Gastrocnemius medialis (tissue), 4 donors: ENCODE data around the gene RNASE12. TPM values are rescaled to one million over a fixed set of nuclear protein-coding genes. Genes with fewer than 3 reads are reported as not detected.
A peak's percentile ranks its signal among the peaks of the same experiment; 100 is the strongest.

Source experiments
- ATAC-seq, 2 donors: fragments of 150-250 bp; one replicate each; pipeline ENCODE4 v1.9.1; 2016
- DNase-seq, 2 donors: peaks; one replicate each; pipeline ENCODE4 v3.0.0-alpha.2; 2019
- H3K27ac ChIP-seq, 4 donors: fragments of 200-600 bp; sonication (generic); 1 replicate in 1 of 4; 2 replicates in 3 of 4; pipeline ENCODE4 v1.5.1; 2016 to 2018; ENCODE audit warnings: mild to moderate bottlenecking in 2 of 4, moderate library complexity in 1 of 4
- H3K27me3 ChIP-seq, 3 donors: fragments of 200-600 bp; sonication (generic) in 2 of 3; 1 replicate in 1 of 3; 2 replicates in 2 of 3; pipeline versions ENCODE4 v1.5.1 to v1.6.0; 2016 to 2019; ENCODE audit warnings: mild to moderate bottlenecking in 1 of 3, moderate library complexity in 1 of 3
- H3K36me3 ChIP-seq, 2 donors: fragments of 200-600 bp; sonication (generic) in 1 of 2; one replicate each; pipeline ENCODE4 v1.5.1; 2017 to 2018
- H3K4me1 ChIP-seq, 2 donors: fragments of 200-600 bp; sonication (generic) in 1 of 2; one replicate each; pipeline ENCODE4 v1.5.1; 2016 to 2017; ENCODE audit warnings: mild to moderate bottlenecking in 2 of 2
- H3K4me3 ChIP-seq, 4 donors: fragments of 200-600 bp; sonication (generic) in 3 of 4; 1 replicate in 1 of 4; 2 replicates in 3 of 4; pipeline ENCODE4 v1.5.1; 2016 to 2019; ENCODE audit warnings: mild to moderate bottlenecking in 2 of 4
- H3K9me3 ChIP-seq, 3 donors: fragments of 200-600 bp; sonication (generic) in 2 of 3; 1 replicate in 1 of 3; 2 replicates in 2 of 3; pipeline ENCODE4 v1.5.1; 2016 to 2019
- CTCF ChIP-seq, 5 experiments: fragments of 450-650 bp in 3 of 5; fragments of 200-600 bp in 2 of 5; sonication (generic) in 2 of 5; IDR thresholded peaks in 4 of 5; conservative IDR thresholded peaks in 1 of 5; 1 replicate in 4 of 5; 2 replicates in 1 of 5; pipeline ENCODE4 v1.5.1; 2016 to 2019; ENCODE audit warnings: antibody characterized with exemption in 5 of 5, mild to moderate bottlenecking in 3 of 5, moderate library complexity in 3 of 5
- POLR2A ChIP-seq, 2 donors: fragments of 450-650 bp; IDR thresholded peaks; one replicate each; pipeline ENCODE4 v1.6.1; 2017; ENCODE audit warnings: antibody characterized with exemption in 2 of 2, mild to moderate bottlenecking in 2 of 2, moderate library complexity in 2 of 2
- in situ Hi-C, 4 donors: fragments of 200-750 bp; cut with MboI; loops; one replicate each; pipeline versions ENCODE4 v1.15.0 to v1.8.0; 2017; ENCODE audit warnings: low sequenced_read_pairs in 4 of 4
- intact Hi-C: fragments of 100-400 bp; cut with DNase I; formaldehyde crosslinking; loops from one replicate; pipeline ENCODE4 v1.15.1; 2023; ENCODE audit warnings: low total_unique reads
- total RNA-seq, 4 donors: library from RNA; depleted of rRNA; stranded (reverse); fragments of >200 nt; gene quantifications; one replicate each; pipeline versions ENCODE4 v1.1.0 to v1.2.3, GENCODE V29; 2016

The RNASE12 gene
- total RNA-seq, 4 donors from 2014 or later: not detected

GRCh38 chr14:20607617-20608016, 16.4 kb upstream of the RNASE12 start:
- TF ChIP-seq CTCF (IDR thresholded peaks at IDR 0.05 in 4 of 5, conservative IDR thresholded peaks at IDR 0.05 in 1 of 5) (no peak), POLR2A (IDR thresholded peaks at IDR 0.05) (no peak)

DNA sequence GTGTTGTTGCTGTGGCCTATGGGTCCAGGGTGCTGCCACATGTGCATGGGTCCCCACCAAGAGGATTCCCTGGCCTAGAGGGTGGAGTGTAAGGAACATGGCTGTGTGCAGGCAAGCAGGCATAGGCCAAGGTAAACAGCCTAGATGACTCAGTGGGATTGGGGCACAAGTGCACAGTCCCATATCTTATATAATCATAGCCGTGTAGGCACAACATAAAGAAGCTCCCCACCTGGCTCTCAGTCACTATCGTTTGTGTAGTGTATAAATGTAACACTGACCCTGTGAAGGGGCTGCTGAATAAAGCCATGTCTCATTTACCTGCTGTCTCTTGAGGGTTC, 15.7 kb upstream of the RNASE12 start:
- no peak overlapping the region for H3K4me3 ChIP-seq
- H3K27me3 ChIP-seq: no peaks in the 10 kb centered on the region
- in situ Hi-C loops (loop anchor here in 3 of 4 donors (5.0 to 25.0 kb wide), 3 partner anchors 195 to 282 kb away; partner anchors contain the start of gene TEP1 (in 3 of the 3)), intact Hi-C loops (no loop called here)
- H3K4me1 ChIP-seq: peaks cover 3 to 8% of the 10 kb centered on the region in 2 donors
- no peaks in the 10 kb centered on the region for H3K9me3 ChIP-seq
- DNase-seq (no peak), ATAC-seq (no peak)
- H3K27ac ChIP-seq: no peak overlapping the region
- TF ChIP-seq CTCF (IDR thresholded peaks at IDR 0.05 in 4 of 5, conservative IDR thresholded peaks at IDR 0.05 in 1 of 5): no peak
- TF ChIP-seq POLR2A (IDR thresholded peaks at IDR 0.05): no peak
- no peaks in the 10 kb centered on the region for H3K36me3 ChIP-seq

More at GRCh38 chr14:20607617-20608016, 16.4 kb upstream of the RNASE12 start:
- Histone ChIP-seq H3K27ac (no peak overlapping the region), H3K36me3 (no peaks in the 10 kb centered on the region), H3K9me3 (no peaks in the 10 kb centered on the region), H3K4me3 (no peak overlapping the region), H3K4me1 (peaks cover 3 to 8% of the 10 kb centered on the region in 2 donors), H3K27me3 (no peaks in the 10 kb centered on the region)
- intact Hi-C loops: no loop called here
- no peak for DNase-seq
- in situ Hi-C loops: loop anchor here in 3 of 4 donors (5.0 to 25.0 kb wide), 3 partner anchors 195 to 283 kb away; partner anchors contain the start of gene TEP1 (in 3 of the 3)
- ATAC-seq: no peak

DNA sequence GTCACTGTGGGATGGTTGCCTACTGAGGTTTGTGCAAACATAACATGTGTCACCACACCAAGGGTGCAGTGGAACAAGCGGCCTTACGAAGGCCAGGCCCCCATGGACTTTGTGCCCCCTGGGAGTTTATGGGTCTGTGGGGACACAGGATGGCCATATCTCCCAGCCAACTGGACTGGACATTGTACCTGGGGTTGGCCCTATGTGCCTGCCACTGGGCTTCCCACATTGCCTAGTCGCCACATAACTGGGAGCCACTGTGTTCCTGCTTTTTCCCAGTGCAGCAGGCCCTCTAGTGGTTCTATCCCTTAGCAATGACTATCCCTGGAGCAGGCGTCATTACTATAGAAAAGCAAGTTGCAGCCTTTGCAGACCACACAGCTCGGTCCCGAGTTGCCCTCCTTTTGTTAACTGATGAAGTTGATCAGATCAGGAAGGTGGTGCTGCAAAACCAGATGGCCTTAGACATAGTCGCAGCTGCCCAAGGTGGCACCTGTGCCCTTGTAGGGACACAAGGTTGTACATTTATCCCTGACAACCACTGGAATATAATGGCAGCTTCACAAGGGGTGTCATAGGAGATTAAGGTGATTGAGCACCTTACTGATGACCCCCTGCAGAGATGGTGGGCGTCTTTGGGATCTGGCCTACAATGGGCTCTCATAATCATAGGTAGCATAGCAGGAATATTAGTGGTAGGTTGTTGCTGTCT, 15.2 kb upstream of the RNASE12 start:
- DNase-seq (no peak), ATAC-seq (no peak)
- no peak overlapping the region for H3K4me3 ChIP-seq
- intact Hi-C loops (no loop called here), in situ Hi-C loops (loop anchor here in 3 of 4 donors (5.0 to 25.0 kb wide), 3 partner anchors 194 to 282 kb away; partner anchors contain the start of gene TEP1 (in 3 of the 3))
- H3K27me3 ChIP-seq: no peaks in the 10 kb centered on the region
- TF ChIP-seq POLR2A (IDR thresholded peaks at IDR 0.05) (no peak), CTCF (IDR thresholded peaks at IDR 0.05 in 4 of 5, conservative IDR thresholded peaks at IDR 0.05 in 1 of 5) (peak in 1 of 5 experiments; percentile 11)
- H3K9me3 ChIP-seq: no peaks in the 10 kb centered on the region
- peaks cover 3 to 5% of the 10 kb centered on the region in 2 donors for H3K4me1 ChIP-seq
- H3K36me3 ChIP-seq: no peaks in the 10 kb centered on the region
- no peak overlapping the region for H3K27ac ChIP-seq

DNA sequence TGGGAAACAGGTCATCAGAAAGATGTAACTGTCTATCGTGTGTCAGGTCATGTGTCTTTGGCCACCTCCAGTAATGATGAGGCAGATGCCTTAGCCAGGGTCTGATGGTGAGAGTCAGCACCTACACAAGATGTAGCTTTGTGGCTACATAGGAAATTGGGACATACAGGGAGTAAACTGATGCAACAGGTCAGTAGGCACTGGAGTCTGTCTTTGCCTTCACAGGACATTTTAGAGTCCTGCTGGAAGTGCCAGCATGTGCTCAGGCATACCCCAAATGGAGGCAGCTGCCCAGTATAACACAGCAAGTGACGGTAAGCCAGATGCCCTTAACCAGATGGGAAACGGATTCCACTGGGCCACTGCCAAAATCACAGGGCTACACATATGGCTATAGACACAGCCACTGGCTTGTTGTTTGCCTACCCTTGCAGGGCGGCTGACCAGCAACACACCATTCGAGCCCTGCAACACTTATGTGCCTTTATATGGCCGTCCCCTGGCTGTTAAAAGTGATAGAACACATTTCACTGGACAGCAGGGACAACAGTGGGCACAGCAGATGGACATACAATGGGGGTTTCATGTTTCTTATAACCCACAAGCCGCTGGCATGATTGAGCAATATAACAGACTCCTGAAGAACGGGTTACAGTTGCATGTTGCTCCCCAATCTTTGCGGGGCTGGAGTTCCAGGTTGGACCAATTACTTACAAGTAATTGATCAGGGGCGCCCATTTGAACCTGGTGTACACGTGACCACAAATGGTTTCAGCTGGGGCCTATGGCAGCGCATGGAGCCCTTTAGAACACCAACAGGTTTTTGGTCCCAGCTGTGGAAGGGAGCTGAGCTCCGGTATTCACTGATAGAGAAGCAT, 12.9 kb upstream of the RNASE12 start:
- no peak for ATAC-seq
- H3K27me3 ChIP-seq: no peaks in the 10 kb centered on the region
- in situ Hi-C loops: loop anchor here in 2 of 4 donors (10.0 to 25.0 kb wide), 2 partner anchors 192 to 279 kb away; partner anchors contain the start of gene TEP1 (in 2 of the 2)
- no peak for DNase-seq
- H3K9me3 ChIP-seq: no peaks in the 10 kb centered on the region
- TF ChIP-seq CTCF (IDR thresholded peaks at IDR 0.05 in 4 of 5, conservative IDR thresholded peaks at IDR 0.05 in 1 of 5) (no peak), POLR2A (IDR thresholded peaks at IDR 0.05) (no peak)
- intact Hi-C loops: no loop called here
- H3K36me3 ChIP-seq: no peaks in the 10 kb centered on the region
- no peaks in the 10 kb centered on the region for H3K4me1 ChIP-seq
- no peak overlapping the region for H3K27ac ChIP-seq
- no peak overlapping the region for H3K4me3 ChIP-seq
